Brain microvascular endothelial cell (primary cell): ENCODE measurements around the gene SLC36A3.

Source experiments
- DNase-seq: peaks from one replicate; pipeline ENCODE4 v3.0.0-alpha.2; 2020
- H3K27ac ChIP-seq: fragments of 250-450 bp; sonication (Bioruptor Pico); 2 replicates; pipeline ENCODE4 v1.5.1; 2020; ENCODE audit warnings: mild to moderate bottlenecking, moderate library complexity
- H3K27me3 ChIP-seq: fragments of 250-450 bp; sonication (Bioruptor Pico); replicated peaks from 2 replicates; pipeline ENCODE4 v1.5.1; 2020; ENCODE audit warnings: mild to moderate bottlenecking
- H3K36me3 ChIP-seq: fragments of 250-450 bp; sonication (Bioruptor Pico); replicated peaks from 2 replicates; pipeline ENCODE4 v1.5.1; 2020; ENCODE audit warnings: mild to moderate bottlenecking
- H3K4me3 ChIP-seq: 2 replicates; pipeline ENCODE4 v1.5.1; 2011; ENCODE audit warnings: low read depth, mild to moderate bottlenecking, control low read depth, low read length, moderate library complexity
- in situ Hi-C: cut with HindIII; loops from 2 replicates; pipeline ENCODE4 v1.10.0; 2017; ENCODE audit warnings: low sequenced_read_pairs, low pct_ligation_motif_present
- TF ChIP-seq, protein P1 (sequence below): IDR thresholded peaks from 2 replicates; pipeline ENCODE4 v1.5.1; 2011; ENCODE audit warnings: low read depth, mild to moderate bottlenecking, moderate library complexity, low read length, control low read depth, inconsistent platforms; ENCODE audit errors: missing control alignments

SLC36A3 gene

GRCh38 chr5:151281001-151281639 lies 22.4 kb downstream of the SLC36A3 start:
- Histone ChIP-seq H3K27ac (no peak overlapping the region), H3K36me3 (no peaks in the 10 kb centered on the region), H3K27me3 (no peaks in the 10 kb centered on the region), H3K4me3 (no peak overlapping the region)
- in situ Hi-C loops = no loop called here
- DNase-seq = no peak
- TF ChIP-seq, protein P1, sequence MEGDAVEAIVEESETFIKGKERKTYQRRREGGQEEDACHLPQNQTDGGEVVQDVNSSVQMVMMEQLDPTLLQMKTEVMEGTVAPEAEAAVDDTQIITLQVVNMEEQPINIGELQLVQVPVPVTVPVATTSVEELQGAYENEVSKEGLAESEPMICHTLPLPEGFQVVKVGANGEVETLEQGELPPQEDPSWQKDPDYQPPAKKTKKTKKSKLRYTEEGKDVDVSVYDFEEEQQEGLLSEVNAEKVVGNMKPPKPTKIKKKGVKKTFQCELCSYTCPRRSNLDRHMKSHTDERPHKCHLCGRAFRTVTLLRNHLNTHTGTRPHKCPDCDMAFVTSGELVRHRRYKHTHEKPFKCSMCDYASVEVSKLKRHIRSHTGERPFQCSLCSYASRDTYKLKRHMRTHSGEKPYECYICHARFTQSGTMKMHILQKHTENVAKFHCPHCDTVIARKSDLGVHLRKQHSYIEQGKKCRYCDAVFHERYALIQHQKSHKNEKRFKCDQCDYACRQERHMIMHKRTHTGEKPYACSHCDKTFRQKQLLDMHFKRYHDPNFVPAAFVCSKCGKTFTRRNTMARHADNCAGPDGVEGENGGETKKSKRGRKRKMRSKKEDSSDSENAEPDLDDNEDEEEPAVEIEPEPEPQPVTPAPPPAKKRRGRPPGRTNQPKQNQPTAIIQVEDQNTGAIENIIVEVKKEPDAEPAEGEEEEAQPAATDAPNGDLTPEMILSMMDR = no peak

DNA sequence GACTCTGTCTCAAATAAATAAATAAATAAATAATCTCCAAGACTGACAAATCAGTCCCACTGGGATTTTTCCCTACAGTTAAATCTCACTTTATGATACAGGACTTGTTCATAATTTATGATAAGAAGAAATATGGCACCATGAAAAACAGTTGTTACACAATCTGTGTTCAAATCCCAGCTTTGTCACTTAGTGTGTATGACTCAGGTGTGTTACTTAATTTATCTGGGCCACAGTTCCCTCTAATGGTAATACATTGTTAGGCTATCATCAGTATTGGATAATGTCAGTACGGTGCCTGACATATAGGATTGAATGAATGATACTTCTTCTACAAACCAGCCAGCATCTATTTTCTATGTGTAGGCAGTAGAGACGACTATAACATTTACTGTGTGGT lies 23.1 kb downstream of the SLC36A3 start:
- in situ Hi-C loops = no loop called here
- no peak overlapping the region for H3K27ac ChIP-seq

DNA sequence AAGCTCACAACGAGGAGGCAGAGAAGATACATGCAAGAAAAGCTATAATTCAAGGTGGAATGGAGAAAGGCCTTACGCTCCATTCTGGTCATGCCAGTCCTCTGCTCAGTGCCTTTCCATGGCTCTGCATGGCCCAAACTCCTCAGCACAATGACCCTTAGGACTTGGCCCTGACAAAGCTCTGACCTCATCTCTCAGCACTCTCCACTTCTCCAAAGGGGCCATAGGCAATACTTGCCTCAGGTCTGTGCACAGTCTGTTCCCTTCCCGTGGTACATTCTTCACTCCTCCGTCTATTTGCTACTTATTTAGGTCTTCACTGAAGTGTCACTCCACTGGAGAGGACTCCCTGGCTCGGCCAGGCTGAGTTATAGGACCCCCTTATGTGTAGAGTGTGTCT lies 24.7 kb downstream of the SLC36A3 start:
- H3K27ac ChIP-seq = no peak overlapping the region
- no peak for DNase-seq
- TF ChIP-seq, protein P1 = no peak
- no peaks in the 10 kb centered on the region for H3K27me3 ChIP-seq
- in situ Hi-C loops = no loop called here
- H3K36me3 ChIP-seq = no peaks in the 10 kb centered on the region
- H3K4me3 ChIP-seq = no peak overlapping the region

More for the DNA sequence above, 23.1 kb downstream of the SLC36A3 start:
- Histone ChIP-seq H3K27me3 (no peaks in the 10 kb centered on the region), H3K4me3 (no peak overlapping the region), H3K36me3 (no peaks in the 10 kb centered on the region)
- TF ChIP-seq, protein P1 = no peak
- no peak for DNase-seq

DNA sequence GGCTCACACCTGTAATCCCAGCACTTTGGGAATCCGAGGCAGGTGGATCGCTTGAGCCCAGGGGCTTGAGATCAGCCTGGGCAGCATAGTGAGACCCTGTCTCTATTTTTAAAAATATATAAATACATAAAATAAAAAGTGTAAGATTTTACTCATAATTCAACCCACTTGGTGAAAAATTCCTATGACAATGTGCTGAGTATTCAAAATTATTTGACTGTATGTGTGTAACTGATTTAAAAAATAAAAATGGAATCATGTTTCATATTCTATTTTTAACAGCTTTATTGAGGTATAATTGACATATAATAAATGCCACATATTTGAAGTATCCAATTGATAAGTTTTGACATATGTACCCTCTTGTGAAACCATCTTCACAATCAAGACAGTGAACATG lies 27.8 kb downstream of the SLC36A3 start:
- no peak overlapping the region for H3K4me3 ChIP-seq
- H3K27ac ChIP-seq = no peak overlapping the region
- no peak for DNase-seq
- no peaks in the 10 kb centered on the region for H3K36me3 ChIP-seq
- TF ChIP-seq, protein P1 = no peak
- in situ Hi-C loops = no loop called here
- H3K27me3 ChIP-seq = no peaks in the 10 kb centered on the region

GRCh38 chr5:151274666-151275065 lies 28.9 kb downstream of the SLC36A3 start:
- TF ChIP-seq, protein P1 = no peak
- no peak for DNase-seq
- Histone ChIP-seq H3K36me3 (no peaks in the 10 kb centered on the region), H3K4me3 (no peak overlapping the region), H3K27ac (no peak overlapping the region), H3K27me3 (no peaks in the 10 kb centered on the region)
- in situ Hi-C loops = no loop called here

DNA sequence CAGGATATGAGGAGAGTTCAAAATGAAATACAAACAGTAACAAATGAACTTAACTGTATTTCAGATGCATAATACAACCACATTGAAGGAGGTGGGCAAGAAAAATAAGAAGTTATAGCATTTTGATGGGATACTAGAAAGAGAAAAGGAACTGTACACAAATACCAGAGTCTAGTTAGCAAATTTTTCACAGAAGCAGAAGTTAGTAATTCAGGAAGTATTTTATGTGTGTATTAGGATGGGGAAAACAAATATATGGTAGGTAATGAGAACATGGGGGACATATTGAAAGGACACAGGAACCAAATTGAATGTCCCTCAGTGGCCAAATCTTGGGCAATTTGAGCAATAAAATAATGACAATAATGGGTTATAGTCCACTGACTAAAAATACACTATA lies 32.2 kb downstream of the SLC36A3 start:
- in situ Hi-C loops = no loop called here
- Histone ChIP-seq H3K4me3 (no peak overlapping the region), H3K27me3 (no peaks in the 10 kb centered on the region), H3K27ac (no peak overlapping the region), H3K36me3 (no peaks in the 10 kb centered on the region)
- no peak for DNase-seq
- TF ChIP-seq, protein P1 = no peak
